ENCODE data around the gene C2CD2.

- no peak for TF ChIP-seq CTCF (IDR thresholded peaks at IDR 0.05)
- TF ChIP-seq POLR2A (IDR thresholded peaks at IDR 0.05) = no peak
These were observed 75.0 kb downstream of the C2CD2 start for GRCh38 chr21:41878831-41879189.
